ENCODE measurements around the gene RASGEF1B.

RASGEF1B gene

DNA sequence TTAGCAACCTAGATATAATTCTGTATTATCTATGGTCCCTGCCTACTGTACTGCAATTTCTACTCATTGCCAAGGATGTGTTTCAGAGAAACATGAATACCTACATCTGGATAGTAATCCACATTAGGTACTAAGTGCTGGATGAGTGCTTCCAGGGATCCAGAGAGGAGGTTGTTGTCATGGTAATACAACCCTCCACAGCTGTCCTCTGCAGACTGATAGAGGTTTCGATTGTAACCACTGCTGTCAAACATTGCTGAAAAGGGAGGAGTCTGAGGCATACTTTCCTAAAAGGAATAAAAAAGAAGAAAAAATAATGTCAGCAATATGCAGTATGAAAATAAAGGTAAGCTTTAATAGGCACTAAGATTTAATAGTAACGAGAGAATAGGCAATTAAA is 12.5 kb downstream of the RASGEF1B start:
- no peaks in the 10 kb centered on the region for H3K4me1 ChIP-seq (ENCODE audit: insufficient read depth, low read length)
- H3K36me3 ChIP-seq (ENCODE audit: insufficient read depth, low read length), result no peaks in the 10 kb centered on the region
- no peaks in the 10 kb centered on the region for H3K9me3 ChIP-seq (ENCODE audit: low read length)
- no peak overlapping the region for H3K27ac ChIP-seq (ENCODE audit: low read depth, low read length)
- H3K27me3 ChIP-seq (ENCODE audit: control insufficient read depth in 1 of 2, insufficient read depth in 2 of 2, low read length in 2 of 2), result no peaks in the 10 kb centered on the region
- no peak overlapping the region for H3K9ac ChIP-seq (ENCODE audit: low read length)
- H3K4me3 ChIP-seq (ENCODE audit: low read depth in 1 of 2, low read length in 2 of 2), result no peak overlapping the region

DNA sequence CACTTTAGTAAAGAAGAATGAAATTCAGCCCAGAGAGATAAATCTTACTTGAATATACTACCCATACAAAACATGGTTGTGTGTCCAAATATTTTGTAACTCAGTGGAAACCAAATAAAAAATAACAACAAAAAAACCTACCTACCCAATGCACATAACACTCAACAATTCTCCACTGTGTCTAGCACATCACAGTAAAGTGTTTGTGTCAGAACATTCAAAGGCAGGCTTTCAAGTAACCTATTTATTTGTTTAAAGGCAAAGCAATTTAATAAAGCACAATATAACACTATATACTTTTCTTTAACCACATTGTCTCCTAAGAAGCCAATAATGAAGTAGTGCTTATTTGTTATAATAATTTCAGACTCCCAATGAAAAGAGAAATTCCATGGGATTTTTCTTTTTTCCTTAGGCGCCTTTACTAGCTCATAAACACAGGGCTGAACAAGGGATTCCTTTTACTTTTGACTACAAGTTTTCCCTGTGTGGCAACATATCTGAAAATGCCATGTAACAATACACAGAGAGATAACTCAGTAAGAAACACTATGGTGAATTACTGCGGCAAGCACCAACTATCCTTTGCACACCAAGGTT is 13.7 kb downstream of the RASGEF1B start:
- H3K4me1 ChIP-seq (ENCODE audit: insufficient read depth, low read length), result no peaks in the 10 kb centered on the region
- H3K9me3 ChIP-seq (ENCODE audit: low read length), result no peaks in the 10 kb centered on the region
- H3K36me3 ChIP-seq (ENCODE audit: insufficient read depth, low read length), result no peaks in the 10 kb centered on the region
- H3K9ac ChIP-seq (ENCODE audit: low read length), result no peak overlapping the region
- no peak overlapping the region for H3K4me3 ChIP-seq (ENCODE audit: low read depth in 1 of 2, low read length in 2 of 2)
- H3K27me3 ChIP-seq (ENCODE audit: control insufficient read depth in 1 of 2, insufficient read depth in 2 of 2, low read length in 2 of 2), result no peaks in the 10 kb centered on the region
- no peak overlapping the region for H3K27ac ChIP-seq (ENCODE audit: low read depth, low read length)

DNA sequence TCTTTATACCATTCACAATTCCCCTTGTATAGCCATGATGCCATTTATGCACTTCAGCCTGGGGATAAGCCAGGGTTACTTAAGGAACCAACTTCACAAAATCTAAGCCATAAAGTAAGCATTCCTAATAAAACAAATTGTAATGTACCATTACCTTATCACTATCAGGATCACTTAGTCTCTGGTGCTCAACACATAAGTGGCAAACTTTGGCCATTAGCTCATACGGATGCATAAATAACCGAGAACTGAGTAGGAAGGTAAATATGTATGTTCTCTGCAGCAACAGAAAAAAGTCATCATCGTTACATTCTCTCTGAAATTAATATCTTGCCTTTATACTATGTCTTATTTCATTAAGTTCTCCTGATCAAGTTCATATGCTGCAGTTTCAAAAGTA is 14.4 kb downstream of the RASGEF1B start:
- no peaks in the 10 kb centered on the region for H3K27me3 ChIP-seq (ENCODE audit: control insufficient read depth in 1 of 2, insufficient read depth in 2 of 2, low read length in 2 of 2)
- no peak overlapping the region for H3K4me3 ChIP-seq (ENCODE audit: low read depth in 1 of 2, low read length in 2 of 2)
- no peaks in the 10 kb centered on the region for H3K9me3 ChIP-seq (ENCODE audit: low read length)
- H3K27ac ChIP-seq (ENCODE audit: low read depth, low read length), result no peak overlapping the region
- no peaks in the 10 kb centered on the region for H3K36me3 ChIP-seq (ENCODE audit: insufficient read depth, low read length)
- H3K4me1 ChIP-seq (ENCODE audit: insufficient read depth, low read length), result no peaks in the 10 kb centered on the region
- no peak overlapping the region for H3K9ac ChIP-seq (ENCODE audit: low read length)

DNA sequence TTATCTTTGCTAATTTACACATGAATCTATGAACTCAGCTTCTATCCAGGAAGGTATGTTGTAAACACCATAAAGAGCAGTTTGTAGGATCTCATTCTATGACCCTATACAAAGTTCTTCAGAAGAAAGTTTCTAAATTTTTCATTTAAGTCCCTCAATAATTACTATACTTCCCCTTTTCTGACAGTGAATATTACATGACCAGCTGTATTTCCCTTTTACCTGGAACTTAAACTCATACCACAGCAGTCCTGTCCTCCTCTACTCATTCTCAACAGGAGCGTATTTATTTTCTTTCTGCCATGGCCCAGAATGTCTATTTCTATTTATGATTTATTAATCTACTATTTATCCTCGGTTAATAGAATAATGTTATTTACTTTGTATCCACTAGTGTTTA is 15.8 kb downstream of the RASGEF1B start:
- Histone ChIP-seq H3K27me3 (ENCODE audit: control insufficient read depth in 1 of 2, insufficient read depth in 2 of 2, low read length in 2 of 2) (no peaks in the 10 kb centered on the region), H3K4me1 (ENCODE audit: insufficient read depth, low read length) (no peaks in the 10 kb centered on the region), H3K27ac (ENCODE audit: low read depth, low read length) (no peak overlapping the region), H3K4me3 (ENCODE audit: low read depth in 1 of 2, low read length in 2 of 2) (no peak overlapping the region), H3K36me3 (ENCODE audit: insufficient read depth, low read length) (no peaks in the 10 kb centered on the region), H3K9ac (ENCODE audit: low read length) (no peak overlapping the region), H3K9me3 (ENCODE audit: low read length) (no peaks in the 10 kb centered on the region)

DNA sequence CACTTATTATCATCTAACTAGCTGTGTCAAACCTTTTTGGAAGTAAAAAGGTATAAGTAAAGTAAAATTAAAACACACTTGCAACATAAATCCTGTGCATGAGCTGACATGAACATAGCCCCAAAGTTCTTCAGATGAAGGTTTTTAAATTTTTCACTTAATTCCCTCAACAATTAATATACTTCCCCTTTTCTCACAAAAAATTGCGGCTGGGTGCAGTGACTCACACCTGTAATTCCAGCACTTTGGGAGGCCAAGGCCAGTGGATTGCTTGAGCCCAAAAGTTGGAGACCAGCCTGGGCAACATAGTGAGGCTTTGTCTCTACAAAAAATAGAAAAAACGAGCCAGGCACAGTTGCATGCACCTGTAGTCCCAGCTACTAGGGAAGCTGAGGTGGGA is 16.8 kb downstream of the RASGEF1B start:
- no peaks in the 10 kb centered on the region for H3K4me1 ChIP-seq (ENCODE audit: insufficient read depth, low read length)
- H3K4me3 ChIP-seq (ENCODE audit: low read depth in 1 of 2, low read length in 2 of 2), result no peak overlapping the region
- no peaks in the 10 kb centered on the region for H3K9me3 ChIP-seq (ENCODE audit: low read length)
- no peaks in the 10 kb centered on the region for H3K27me3 ChIP-seq (ENCODE audit: control insufficient read depth in 1 of 2, insufficient read depth in 2 of 2, low read length in 2 of 2)
- no peaks in the 10 kb centered on the region for H3K36me3 ChIP-seq (ENCODE audit: insufficient read depth, low read length)
- H3K27ac ChIP-seq (ENCODE audit: low read depth, low read length), result no peak overlapping the region
- no peak overlapping the region for H3K9ac ChIP-seq (ENCODE audit: low read length)

DNA sequence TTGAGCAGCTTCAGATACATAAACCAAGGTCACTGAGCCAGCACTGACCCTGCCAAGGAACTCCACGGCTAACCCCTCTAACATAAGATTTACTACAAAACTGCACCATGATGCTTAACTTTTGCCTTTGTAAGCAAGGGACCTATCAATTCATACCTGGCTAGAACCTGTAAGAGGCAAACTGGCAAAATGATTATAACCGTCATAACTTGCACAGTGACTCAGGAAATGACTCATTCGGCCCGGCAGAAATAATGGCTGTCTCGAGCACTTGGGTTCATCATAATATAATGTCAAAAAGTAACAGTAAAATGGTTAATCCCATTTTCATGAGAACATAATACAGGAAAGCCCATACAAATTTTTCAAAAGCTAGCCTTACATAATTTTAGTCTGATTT is 17.2 kb downstream of the RASGEF1B start:
- Histone ChIP-seq H3K27me3 (ENCODE audit: control insufficient read depth in 1 of 2, insufficient read depth in 2 of 2, low read length in 2 of 2) (no peaks in the 10 kb centered on the region), H3K9me3 (ENCODE audit: low read length) (no peaks in the 10 kb centered on the region), H3K4me1 (ENCODE audit: insufficient read depth, low read length) (no peaks in the 10 kb centered on the region), H3K27ac (ENCODE audit: low read depth, low read length) (no peak overlapping the region), H3K9ac (ENCODE audit: low read length) (no peak overlapping the region), H3K36me3 (ENCODE audit: insufficient read depth, low read length) (no peaks in the 10 kb centered on the region), H3K4me3 (ENCODE audit: low read depth in 1 of 2, low read length in 2 of 2) (no peak overlapping the region)

DNA sequence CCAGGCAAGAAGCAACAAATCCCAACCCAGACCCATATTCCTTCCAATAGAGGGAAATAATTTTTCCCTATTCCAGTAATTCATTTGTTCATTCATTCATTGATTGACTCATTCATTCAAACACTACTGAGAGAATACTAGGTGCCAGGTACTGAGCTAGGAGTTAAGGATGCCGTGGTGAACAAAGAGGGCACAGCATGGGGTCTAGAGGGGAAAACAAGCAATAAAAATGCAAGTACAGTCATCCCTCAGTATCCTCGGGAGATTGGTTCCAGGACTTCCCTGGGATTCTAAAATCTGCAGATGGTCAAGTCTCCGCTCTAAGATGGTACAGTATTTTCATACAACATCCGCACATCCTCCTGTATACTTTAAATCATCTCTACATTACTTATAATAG is 18.7 kb downstream of the RASGEF1B start:
- no peak overlapping the region for H3K9ac ChIP-seq (ENCODE audit: low read length)
- H3K4me1 ChIP-seq (ENCODE audit: insufficient read depth, low read length), result no peaks in the 10 kb centered on the region
- H3K36me3 ChIP-seq (ENCODE audit: insufficient read depth, low read length), result peaks cover 2% of the 10 kb centered on the region
- H3K27me3 ChIP-seq (ENCODE audit: control insufficient read depth in 1 of 2, insufficient read depth in 2 of 2, low read length in 2 of 2), result no peaks in the 10 kb centered on the region
- H3K4me3 ChIP-seq (ENCODE audit: low read depth in 1 of 2, low read length in 2 of 2), result no peak overlapping the region
- H3K27ac ChIP-seq (ENCODE audit: low read depth, low read length), result no peak overlapping the region
- H3K9me3 ChIP-seq (ENCODE audit: low read length), result no peaks in the 10 kb centered on the region

DNA sequence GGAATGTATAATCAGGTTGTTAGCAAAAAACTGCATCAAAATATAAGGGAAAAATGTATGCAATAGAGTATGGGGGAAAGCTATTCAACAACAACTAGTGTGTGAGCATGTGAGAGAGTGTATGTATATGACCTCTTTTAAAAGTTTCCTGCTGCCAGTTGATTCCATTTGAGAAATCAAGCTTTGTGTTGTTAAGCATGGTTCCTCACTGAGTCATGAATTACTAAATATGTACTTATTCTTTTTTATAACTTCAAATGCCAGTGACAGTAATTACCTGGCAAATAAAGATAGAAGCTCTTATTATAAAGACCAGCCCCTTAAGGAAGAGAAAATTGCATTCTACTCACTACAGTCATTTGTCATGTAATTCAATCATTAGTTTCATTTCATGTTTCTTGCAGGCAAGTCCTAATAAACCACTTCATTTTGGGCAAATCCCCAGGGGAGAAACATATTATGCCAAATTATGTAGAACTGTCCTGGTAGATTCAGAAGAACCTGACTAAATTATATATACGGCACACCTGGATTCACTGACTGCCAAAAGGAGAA is 19.2 kb downstream of the RASGEF1B start:
- Histone ChIP-seq H3K9ac (ENCODE audit: low read length) (no peak overlapping the region), H3K27me3 (ENCODE audit: control insufficient read depth in 1 of 2, insufficient read depth in 2 of 2, low read length in 2 of 2) (no peaks in the 10 kb centered on the region), H3K4me3 (ENCODE audit: low read depth in 1 of 2, low read length in 2 of 2) (no peak overlapping the region), H3K36me3 (ENCODE audit: insufficient read depth, low read length) (peaks cover 7% of the 10 kb centered on the region), H3K9me3 (ENCODE audit: low read length) (no peaks in the 10 kb centered on the region), H3K4me1 (ENCODE audit: insufficient read depth, low read length) (no peaks in the 10 kb centered on the region), H3K27ac (ENCODE audit: low read depth, low read length) (no peak overlapping the region)

DNA sequence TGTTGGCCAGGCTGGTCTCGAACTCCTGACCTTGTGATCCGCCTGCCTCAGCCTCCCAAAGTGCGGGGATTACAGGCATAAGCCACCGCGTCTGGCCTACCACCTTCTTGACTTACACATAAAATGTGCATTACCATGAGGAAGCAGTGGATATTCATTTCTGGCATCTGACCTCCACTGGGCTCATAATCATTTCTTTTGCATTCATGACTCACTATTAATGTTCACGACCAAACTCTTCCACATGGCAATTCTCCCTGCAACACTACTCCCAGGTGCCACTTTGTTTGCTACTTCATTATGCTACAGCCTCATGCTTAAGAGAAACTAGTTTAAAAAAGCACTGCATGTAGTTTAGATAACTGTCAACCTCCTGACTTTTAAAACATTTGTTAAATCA is 22.7 kb downstream of the RASGEF1B start:
- Histone ChIP-seq H3K9me3 (ENCODE audit: low read length) (no peaks in the 10 kb centered on the region), H3K36me3 (ENCODE audit: insufficient read depth, low read length) (peaks cover 19% of the 10 kb centered on the region)

DNA sequence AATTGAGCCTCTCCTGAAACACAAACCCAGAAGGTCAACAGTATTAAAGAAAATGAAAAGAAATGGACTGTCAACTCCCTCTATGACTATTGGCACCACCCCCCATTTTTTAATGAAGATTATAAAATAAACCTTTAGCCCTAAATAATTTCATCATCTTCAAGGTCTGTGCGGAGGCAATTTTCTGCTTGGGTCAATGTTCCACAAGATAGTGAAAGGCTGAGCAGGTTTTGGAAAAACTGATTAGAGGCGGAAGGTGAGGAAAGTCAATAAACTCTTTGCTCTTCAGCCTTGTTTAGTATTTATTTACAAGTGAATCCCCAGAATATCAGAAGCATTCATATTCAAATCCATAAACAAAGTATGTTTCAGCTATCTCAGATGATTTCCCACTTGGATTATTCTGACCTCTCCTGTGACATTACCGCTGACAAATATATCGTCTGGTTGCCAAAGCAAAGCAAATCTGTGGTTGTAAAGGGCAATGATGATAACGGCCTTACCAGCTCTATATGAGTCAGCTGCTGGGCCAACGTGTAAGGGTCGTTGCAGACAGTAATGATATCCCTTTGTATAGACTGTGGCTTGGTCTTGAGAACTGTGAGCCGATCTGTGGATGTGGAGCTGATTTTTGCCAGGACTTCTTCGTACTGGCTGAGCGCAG is 24.0 kb downstream of the RASGEF1B start:
- no peaks in the 10 kb centered on the region for H3K9me3 ChIP-seq (ENCODE audit: low read length)
- no peak overlapping the region for H3K9ac ChIP-seq (ENCODE audit: low read length)
- H3K4me1 ChIP-seq (ENCODE audit: insufficient read depth, low read length), result no peaks in the 10 kb centered on the region
- H3K36me3 ChIP-seq (ENCODE audit: insufficient read depth, low read length), result peaks cover 19% of the 10 kb centered on the region
- H3K4me3 ChIP-seq (ENCODE audit: low read depth in 1 of 2, low read length in 2 of 2), result no peak overlapping the region
- H3K27ac ChIP-seq (ENCODE audit: low read depth, low read length), result no peak overlapping the region
- H3K27me3 ChIP-seq (ENCODE audit: control insufficient read depth in 1 of 2, insufficient read depth in 2 of 2, low read length in 2 of 2), result no peaks in the 10 kb centered on the region

More for the DNA sequence above, 22.7 kb downstream of the RASGEF1B start:
- H3K9ac ChIP-seq (ENCODE audit: low read length), result no peak overlapping the region
- no peak overlapping the region for H3K4me3 ChIP-seq (ENCODE audit: low read depth in 1 of 2, low read length in 2 of 2)
- no peaks in the 10 kb centered on the region for H3K4me1 ChIP-seq (ENCODE audit: insufficient read depth, low read length)
- H3K27ac ChIP-seq (ENCODE audit: low read depth, low read length), result no peak overlapping the region
- H3K27me3 ChIP-seq (ENCODE audit: control insufficient read depth in 1 of 2, insufficient read depth in 2 of 2, low read length in 2 of 2), result no peaks in the 10 kb centered on the region

DNA sequence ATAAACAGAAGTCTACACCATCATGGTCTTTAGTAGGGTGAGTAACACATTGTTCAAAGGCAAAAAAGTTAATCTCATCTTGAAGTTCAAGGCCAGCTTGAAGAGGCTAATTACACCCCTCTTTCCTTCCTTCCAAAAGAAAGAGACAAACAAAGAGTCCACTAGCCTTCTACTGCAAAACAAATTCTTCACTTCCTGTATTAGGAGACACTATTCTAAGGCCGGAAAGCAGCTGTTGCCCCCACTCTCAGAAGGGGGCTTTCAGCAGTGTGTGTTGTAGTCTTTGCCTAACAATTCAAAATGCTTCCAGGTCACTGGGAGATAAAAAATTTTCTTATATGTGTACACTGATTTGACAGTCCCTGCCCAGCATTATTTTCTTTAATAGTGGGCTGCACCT is 25.1 kb downstream of the RASGEF1B start:
- Histone ChIP-seq H3K4me3 (ENCODE audit: low read depth in 1 of 2, low read length in 2 of 2) (no peak overlapping the region), H3K27ac (ENCODE audit: low read depth, low read length) (no peak overlapping the region)

DNA sequence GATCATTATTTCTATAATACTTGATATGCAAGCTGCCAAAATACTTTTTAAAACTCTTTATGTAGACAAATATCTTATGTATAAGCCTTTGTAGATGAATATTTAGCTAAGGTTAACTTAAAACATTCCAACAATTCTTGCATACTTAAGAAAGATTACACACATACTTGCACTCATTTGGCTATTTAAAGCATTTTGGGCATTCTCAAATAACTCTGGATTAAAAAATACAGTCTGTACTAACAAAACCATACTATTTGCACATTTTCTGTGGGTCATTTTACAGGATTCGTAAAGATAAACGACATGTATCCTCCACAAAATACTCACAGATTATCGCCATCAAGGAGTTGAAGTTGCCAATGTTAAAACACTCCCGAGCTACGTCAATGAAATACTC is 26.5 kb downstream of the RASGEF1B start:
- Histone ChIP-seq H3K9me3 (ENCODE audit: low read length) (no peaks in the 10 kb centered on the region), H3K9ac (ENCODE audit: low read length) (no peak overlapping the region), H3K27ac (ENCODE audit: low read depth, low read length) (no peak overlapping the region), H3K36me3 (ENCODE audit: insufficient read depth, low read length) (peaks cover 27% of the 10 kb centered on the region), H3K4me1 (ENCODE audit: insufficient read depth, low read length) (no peaks in the 10 kb centered on the region), H3K27me3 (ENCODE audit: control insufficient read depth in 1 of 2, insufficient read depth in 2 of 2, low read length in 2 of 2) (no peaks in the 10 kb centered on the region), H3K4me3 (ENCODE audit: low read depth in 1 of 2, low read length in 2 of 2) (no peak overlapping the region)

More for the DNA sequence above, 25.1 kb downstream of the RASGEF1B start:
- no peaks in the 10 kb centered on the region for H3K9me3 ChIP-seq (ENCODE audit: low read length)
- H3K4me1 ChIP-seq (ENCODE audit: insufficient read depth, low read length), result no peaks in the 10 kb centered on the region
- H3K27me3 ChIP-seq (ENCODE audit: control insufficient read depth in 1 of 2, insufficient read depth in 2 of 2, low read length in 2 of 2), result no peaks in the 10 kb centered on the region
- no peak overlapping the region for H3K9ac ChIP-seq (ENCODE audit: low read length)
- H3K36me3 ChIP-seq (ENCODE audit: insufficient read depth, low read length), result peaks cover 19% of the 10 kb centered on the region

Measured in muscle layer of colon (tissue), 2 donors.